ENCODE results near the gene FBL.

DNA sequence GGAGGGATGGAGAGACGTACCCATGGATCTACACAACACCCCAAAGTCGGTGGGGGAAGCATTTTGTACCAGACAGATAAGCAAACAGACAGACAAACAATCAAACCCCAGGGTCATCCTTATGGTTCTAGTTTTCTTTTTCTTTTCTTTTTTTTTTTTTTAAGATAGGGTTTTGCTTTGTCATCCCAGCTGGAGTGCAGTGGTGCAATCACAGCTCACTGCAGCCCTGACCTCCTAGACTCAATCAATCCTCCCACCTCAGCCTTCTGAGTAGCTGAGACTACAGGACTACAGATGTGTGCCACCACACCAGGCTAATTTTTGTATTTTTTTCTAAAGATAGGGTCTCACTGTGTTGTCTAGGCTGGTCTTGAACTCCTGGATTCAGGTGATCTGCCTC, 17.9 kb upstream of the FBL start:
- TF ChIP-seq, protein P1, sequence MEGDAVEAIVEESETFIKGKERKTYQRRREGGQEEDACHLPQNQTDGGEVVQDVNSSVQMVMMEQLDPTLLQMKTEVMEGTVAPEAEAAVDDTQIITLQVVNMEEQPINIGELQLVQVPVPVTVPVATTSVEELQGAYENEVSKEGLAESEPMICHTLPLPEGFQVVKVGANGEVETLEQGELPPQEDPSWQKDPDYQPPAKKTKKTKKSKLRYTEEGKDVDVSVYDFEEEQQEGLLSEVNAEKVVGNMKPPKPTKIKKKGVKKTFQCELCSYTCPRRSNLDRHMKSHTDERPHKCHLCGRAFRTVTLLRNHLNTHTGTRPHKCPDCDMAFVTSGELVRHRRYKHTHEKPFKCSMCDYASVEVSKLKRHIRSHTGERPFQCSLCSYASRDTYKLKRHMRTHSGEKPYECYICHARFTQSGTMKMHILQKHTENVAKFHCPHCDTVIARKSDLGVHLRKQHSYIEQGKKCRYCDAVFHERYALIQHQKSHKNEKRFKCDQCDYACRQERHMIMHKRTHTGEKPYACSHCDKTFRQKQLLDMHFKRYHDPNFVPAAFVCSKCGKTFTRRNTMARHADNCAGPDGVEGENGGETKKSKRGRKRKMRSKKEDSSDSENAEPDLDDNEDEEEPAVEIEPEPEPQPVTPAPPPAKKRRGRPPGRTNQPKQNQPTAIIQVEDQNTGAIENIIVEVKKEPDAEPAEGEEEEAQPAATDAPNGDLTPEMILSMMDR (IDR thresholded peaks at IDR 0.05; ENCODE audit: low read depth, low read length, poor library complexity, severe bottlenecking), result no peak
- no peak for TF ChIP-seq EZH2phosphoT487 (IDR thresholded peaks at IDR 0.05; ENCODE audit: borderline replicate concordance, low read length)
